GM12878 (cell line): Measurements from ENCODE around the gene MKNK1.

ENCODE experiments used
- BHLHE40 ChIP-seq, 2 experiments: fragments of 450-650 bp in 1 of 2; IDR thresholded peaks; 2 replicates each; pipeline ENCODE4 v1.6.1; 2011 to 2017; ENCODE audit warnings: low read depth in 2 of 2, borderline replicate concordance in 1 of 2, improper control_type of control experiment in 1 of 2, low read length in 1 of 2, mild to moderate bottlenecking in 1 of 2
- EZH2 ChIP-seq: IDR thresholded peaks from 2 replicates; pipeline ENCODE4 v1.6.1; 2012; ENCODE audit warnings: low read depth, mild to moderate bottlenecking, control low read depth, inconsistent platforms, low read length, borderline replicate concordance; ENCODE audit not compliant: control insufficient read depth
- HDAC2 ChIP-seq: fragments of 200-600 bp; sonication (generic); IDR thresholded peaks from 2 replicates; pipeline ENCODE4 v1.6.1; 2017
- NR2C2 ChIP-seq: IDR thresholded peaks from 2 replicates; pipeline ENCODE4 v1.6.1; 2011; ENCODE audit warnings: borderline replicate concordance, low read depth; ENCODE audit not compliant: control insufficient read depth, insufficient read length
- POLR2A ChIP-seq: IDR thresholded peaks from 2 replicates; pipeline ENCODE4 v1.6.1; 2011; ENCODE audit warnings: low read depth, mild to moderate bottlenecking, low read length
- RCOR1 ChIP-seq: conservative IDR thresholded peaks from 2 replicates; pipeline ENCODE4 v1.6.1; 2012; ENCODE audit warnings: low read depth, low read length, improper control_type of control experiment
- RFX5 ChIP-seq: IDR thresholded peaks from 2 replicates; pipeline ENCODE4 v1.6.1; 2011; ENCODE audit warnings: low read depth, low read length, improper control_type of control experiment
- SIX5 ChIP-seq: IDR thresholded peaks from 2 replicates; pipeline ENCODE4 v1.6.1; 2011; ENCODE audit warnings: mild to moderate bottlenecking, low read depth, low read length, moderate library complexity; ENCODE audit not compliant: severe bottlenecking
- SREBF1 ChIP-seq: IDR thresholded peaks from 2 replicates; pipeline ENCODE4 v1.6.1; 2012; ENCODE audit warnings: mild to moderate bottlenecking, low read length
- SREBF2 ChIP-seq: IDR thresholded peaks from 2 replicates; pipeline ENCODE4 v1.6.1; 2012; ENCODE audit warnings: mild to moderate bottlenecking, low read length
- TF ChIP-seq, protein P1 (sequence below), 3 experiments: IDR thresholded peaks in 2 of 3; conservative IDR thresholded peaks in 1 of 3; 2 replicates each; pipeline ENCODE4 v1.5.1; 2011; ENCODE audit warnings: low read depth in 3 of 3, low read length in 3 of 3, mild to moderate bottlenecking in 3 of 3, control low read depth in 2 of 3, moderate library complexity in 2 of 3, inconsistent platforms in 1 of 3, mixed read lengths in 1 of 3; ENCODE audit not compliant: control insufficient read depth in 2 of 3, insufficient read depth in 1 of 3; ENCODE audit errors: extremely low read depth in 1 of 3
- TF ChIP-seq, protein P2 (sequence below): IDR thresholded peaks from 2 replicates; pipeline ENCODE4 v1.6.1; 2011; ENCODE audit warnings: mild to moderate bottlenecking, low read depth, low read length, moderate library complexity; ENCODE audit not compliant: insufficient replicate concordance
- TF ChIP-seq, protein P3 (sequence below): IDR thresholded peaks from 2 replicates; pipeline ENCODE4 v1.6.1; 2011; ENCODE audit warnings: low read depth, low read length, improper control_type of control experiment, borderline replicate concordance

GRCh38 chr1:46614604-46614984 lies 10.5 kb upstream of the MKNK1 start:
- TF ChIP-seq POLR2A, result no peak
- no peak for TF ChIP-seq EZH2
- no peak for TF ChIP-seq SREBF2
- no peak for TF ChIP-seq NR2C2
- TF ChIP-seq RCOR1, result no peak
- TF ChIP-seq, protein P1, sequence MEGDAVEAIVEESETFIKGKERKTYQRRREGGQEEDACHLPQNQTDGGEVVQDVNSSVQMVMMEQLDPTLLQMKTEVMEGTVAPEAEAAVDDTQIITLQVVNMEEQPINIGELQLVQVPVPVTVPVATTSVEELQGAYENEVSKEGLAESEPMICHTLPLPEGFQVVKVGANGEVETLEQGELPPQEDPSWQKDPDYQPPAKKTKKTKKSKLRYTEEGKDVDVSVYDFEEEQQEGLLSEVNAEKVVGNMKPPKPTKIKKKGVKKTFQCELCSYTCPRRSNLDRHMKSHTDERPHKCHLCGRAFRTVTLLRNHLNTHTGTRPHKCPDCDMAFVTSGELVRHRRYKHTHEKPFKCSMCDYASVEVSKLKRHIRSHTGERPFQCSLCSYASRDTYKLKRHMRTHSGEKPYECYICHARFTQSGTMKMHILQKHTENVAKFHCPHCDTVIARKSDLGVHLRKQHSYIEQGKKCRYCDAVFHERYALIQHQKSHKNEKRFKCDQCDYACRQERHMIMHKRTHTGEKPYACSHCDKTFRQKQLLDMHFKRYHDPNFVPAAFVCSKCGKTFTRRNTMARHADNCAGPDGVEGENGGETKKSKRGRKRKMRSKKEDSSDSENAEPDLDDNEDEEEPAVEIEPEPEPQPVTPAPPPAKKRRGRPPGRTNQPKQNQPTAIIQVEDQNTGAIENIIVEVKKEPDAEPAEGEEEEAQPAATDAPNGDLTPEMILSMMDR (IDR thresholded peaks at IDR 0.05 in 2 of 3, conservative IDR thresholded peaks at IDR 0.05 in 1 of 3; ENCODE audit: control insufficient read depth in 2 of 3, extremely low read depth in 1 of 3, insufficient read depth in 1 of 3, low read depth in 3 of 3, low read length in 3 of 3), result no peak
- no peak for TF ChIP-seq RFX5
- TF ChIP-seq SREBF1, result no peak
- TF ChIP-seq, protein P2, sequence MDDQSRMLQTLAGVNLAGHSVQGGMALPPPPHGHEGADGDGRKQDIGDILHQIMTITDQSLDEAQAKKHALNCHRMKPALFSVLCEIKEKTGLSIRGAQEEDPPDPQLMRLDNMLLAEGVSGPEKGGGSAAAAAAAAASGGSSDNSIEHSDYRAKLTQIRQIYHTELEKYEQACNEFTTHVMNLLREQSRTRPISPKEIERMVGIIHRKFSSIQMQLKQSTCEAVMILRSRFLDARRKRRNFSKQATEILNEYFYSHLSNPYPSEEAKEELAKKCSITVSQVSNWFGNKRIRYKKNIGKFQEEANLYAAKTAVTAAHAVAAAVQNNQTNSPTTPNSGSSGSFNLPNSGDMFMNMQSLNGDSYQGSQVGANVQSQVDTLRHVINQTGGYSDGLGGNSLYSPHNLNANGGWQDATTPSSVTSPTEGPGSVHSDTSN, result no peak
- TF ChIP-seq, protein P3, sequence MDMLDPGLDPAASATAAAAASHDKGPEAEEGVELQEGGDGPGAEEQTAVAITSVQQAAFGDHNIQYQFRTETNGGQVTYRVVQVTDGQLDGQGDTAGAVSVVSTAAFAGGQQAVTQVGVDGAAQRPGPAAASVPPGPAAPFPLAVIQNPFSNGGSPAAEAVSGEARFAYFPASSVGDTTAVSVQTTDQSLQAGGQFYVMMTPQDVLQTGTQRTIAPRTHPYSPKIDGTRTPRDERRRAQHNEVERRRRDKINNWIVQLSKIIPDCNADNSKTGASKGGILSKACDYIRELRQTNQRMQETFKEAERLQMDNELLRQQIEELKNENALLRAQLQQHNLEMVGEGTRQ, result no peak
- TF ChIP-seq HDAC2, result no peak
- no peak for TF ChIP-seq SIX5
- TF ChIP-seq BHLHE40 (IDR thresholded peaks at IDR 0.05; ENCODE audit: borderline replicate concordance in 1 of 2, low read depth in 2 of 2, low read length in 1 of 2), result no peak
